MM.1S (cell line): ENCODE results near the gene BTBD9.

Experiments used
- DNase-seq: peaks from one replicate; pipeline ENCODE4 v3.0.0-alpha.2; 2015
- H2AFZ ChIP-seq: fragments of 300-600 bp; sonication (generic); 2 replicates; pipeline ENCODE4 v1.6.0; 2016; ENCODE audit warnings: antibody characterized with exemption, low read length
- H3F3A ChIP-seq: fragments of 300-600 bp; sonication (generic); 2 replicates; pipeline ENCODE4 v1.6.1; 2016; ENCODE audit warnings: mild to moderate bottlenecking, antibody characterized with exemption, low read length, moderate library complexity, mixed read lengths; ENCODE audit not compliant: insufficient read depth
- H3K27ac ChIP-seq: fragments of 300-600 bp; sonication (generic); 2 replicates; pipeline ENCODE4 v1.5.1; 2016; ENCODE audit warnings: mild to moderate bottlenecking, low read length
- H3K27me3 ChIP-seq: fragments of 300-600 bp; sonication (generic); replicated peaks from 2 replicates; pipeline ENCODE4 v1.6.0; 2016; ENCODE audit warnings: low read length; ENCODE audit not compliant: insufficient read depth
- H3K36me3 ChIP-seq: fragments of 300-600 bp; sonication (generic); replicated peaks from 2 replicates; pipeline ENCODE4 v1.6.1; 2016; ENCODE audit warnings: mild to moderate bottlenecking, low read length, mixed read lengths; ENCODE audit not compliant: insufficient read depth
- H3K4me1 ChIP-seq: fragments of 300-600 bp; sonication (generic); 2 replicates; pipeline ENCODE4 v1.6.1; 2016; ENCODE audit warnings: low read length, mixed read lengths
- H3K4me2 ChIP-seq: fragments of 300-600 bp; sonication (generic); 2 replicates; pipeline ENCODE4 v1.6.0; 2016; ENCODE audit warnings: low read depth, low read length
- H3K4me3 ChIP-seq: fragments of 300-600 bp; sonication (generic); 2 replicates; pipeline ENCODE4 v1.5.1; 2016; ENCODE audit warnings: low read length, mixed read lengths
- H3K79me2 ChIP-seq: fragments of 300-600 bp; sonication (generic); 2 replicates; pipeline ENCODE4 v1.6.1; 2016; ENCODE audit warnings: mixed run types, low read length, mixed read lengths
- H3K9ac ChIP-seq: fragments of 300-600 bp; sonication (generic); 2 replicates; pipeline ENCODE4 v1.6.1; 2016; ENCODE audit warnings: low read length, mixed read lengths
- H3K9me2 ChIP-seq: fragments of 300-600 bp; sonication (generic); replicated peaks from 2 replicates; pipeline ENCODE4 v1.6.1; 2016; ENCODE audit warnings: mild to moderate bottlenecking, low read length, mixed read lengths; ENCODE audit not compliant: insufficient read depth
- H3K9me3 ChIP-seq: fragments of 300-600 bp; sonication (generic); replicated peaks from 2 replicates; pipeline ENCODE4 v1.6.1; 2016; ENCODE audit warnings: mild to moderate bottlenecking, low read length, mixed read lengths; ENCODE audit not compliant: insufficient read depth
- H4K20me1 ChIP-seq: fragments of 300-600 bp; sonication (generic); 2 replicates; pipeline ENCODE4 v1.6.1; 2016; ENCODE audit warnings: mild to moderate bottlenecking, low read length, moderate library complexity, mixed read lengths; ENCODE audit not compliant: insufficient read depth
- EZH2 ChIP-seq: fragments of 300-600 bp; sonication (generic); optimal IDR thresholded peaks from 2 replicates; pipeline ENCODE3; 2017; ENCODE audit warnings: low read depth, mild to moderate bottlenecking, antibody characterized with exemption, low read length, mixed read lengths
- EZH2phosphoT487 ChIP-seq: fragments of 300-600 bp; sonication (generic); IDR thresholded peaks from 2 replicates; pipeline ENCODE4 v1.6.1; 2018; ENCODE audit warnings: antibody characterized with exemption, low read length
- TF ChIP-seq, protein P1 (sequence below): fragments of 300-600 bp; sonication (generic); IDR thresholded peaks from 2 replicates; pipeline ENCODE4 v1.5.1; 2016; ENCODE audit warnings: antibody characterized with exemption, low read length, mixed read lengths

The BTBD9 gene

DNA sequence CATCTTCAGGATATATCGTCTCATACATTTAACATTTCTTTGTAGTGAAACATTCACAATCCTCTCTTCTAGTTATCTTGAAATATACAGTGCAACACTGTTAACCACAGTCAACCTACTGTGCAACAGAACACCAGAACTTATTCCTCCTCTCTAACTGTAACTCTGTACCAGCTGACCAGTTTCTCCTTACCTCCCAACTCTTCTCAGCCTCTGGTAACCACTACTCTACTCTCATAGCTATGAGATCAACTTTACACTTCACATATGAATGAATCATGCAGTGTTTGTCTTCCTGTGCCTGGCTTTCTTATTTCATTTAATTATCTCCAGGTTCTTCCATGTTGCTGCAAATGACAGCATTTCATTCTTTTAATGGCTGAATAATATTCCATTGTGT lies 337.6 kb downstream of the BTBD9 start:
- no peaks in the 10 kb centered on the region for H3K9me3 ChIP-seq
- H3K27ac ChIP-seq, result no peak overlapping the region
- H3K4me1 ChIP-seq, result peaks cover 5% of the 10 kb centered on the region
- H3K9me2 ChIP-seq, result no peaks in the 10 kb centered on the region
- H3K27me3 ChIP-seq, result no peaks in the 10 kb centered on the region
- no peak overlapping the region for H3K9ac ChIP-seq
- no peaks in the 10 kb centered on the region for H3K36me3 ChIP-seq
- no peaks in the 10 kb centered on the region for H3F3A ChIP-seq
- no peak overlapping the region for H3K4me3 ChIP-seq
- TF ChIP-seq EZH2, result no peak
- TF ChIP-seq EZH2phosphoT487, result no peak
- H4K20me1 ChIP-seq, result no peaks in the 10 kb centered on the region
- no peak overlapping the region for H2AFZ ChIP-seq
- H3K4me2 ChIP-seq, result no peak overlapping the region
- DNase-seq, result no peak
- H3K79me2 ChIP-seq, result no peaks in the 10 kb centered on the region

DNA sequence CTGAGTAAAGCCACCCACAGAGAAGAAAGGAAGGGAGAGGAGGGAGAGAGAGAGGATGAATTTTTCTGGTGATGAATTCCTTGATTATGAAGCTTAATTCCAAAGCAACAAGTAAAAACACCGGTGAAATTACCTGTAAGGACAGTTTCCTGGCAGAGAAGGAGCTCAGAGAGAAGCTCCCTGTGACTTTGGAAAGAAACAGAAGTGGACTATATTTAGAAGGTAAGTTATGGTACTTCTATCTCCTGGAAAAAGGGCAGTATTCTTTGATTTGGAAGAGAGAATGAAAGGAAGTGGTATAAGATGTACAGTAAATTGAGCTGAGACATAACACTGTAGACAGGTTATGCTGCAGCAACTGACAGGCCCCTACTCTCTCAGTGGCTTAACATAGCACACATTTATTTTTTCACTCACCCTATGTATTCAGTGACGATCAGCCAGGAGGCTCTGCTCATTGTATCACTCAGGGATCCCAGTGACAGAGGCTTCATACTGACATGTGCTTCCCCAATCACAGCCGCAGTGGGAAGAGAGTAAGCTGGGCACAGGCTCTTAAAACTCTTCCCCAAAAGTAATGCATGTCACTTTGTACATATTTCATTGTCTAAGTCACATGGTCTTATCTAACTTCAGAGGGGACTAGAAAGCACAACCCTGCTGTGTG lies 349.5 kb downstream of the BTBD9 start:
- DNase-seq, result no peak
- Histone ChIP-seq H3K9me3 (no peaks in the 10 kb centered on the region), H3K9ac (no peak overlapping the region), H3K4me1 (no peaks in the 10 kb centered on the region), H3K27me3 (no peaks in the 10 kb centered on the region), H3K27ac (no peak overlapping the region), H3K9me2 (no peaks in the 10 kb centered on the region), H3K4me2 (no peak overlapping the region), H2AFZ (no peak overlapping the region), H3K36me3 (no peaks in the 10 kb centered on the region), H3F3A (no peaks in the 10 kb centered on the region), H3K4me3 (no peak overlapping the region), H3K79me2 (no peaks in the 10 kb centered on the region), H4K20me1 (no peaks in the 10 kb centered on the region)
- TF ChIP-seq EZH2phosphoT487 (no peak), EZH2 (no peak)
- TF ChIP-seq, protein P1, sequence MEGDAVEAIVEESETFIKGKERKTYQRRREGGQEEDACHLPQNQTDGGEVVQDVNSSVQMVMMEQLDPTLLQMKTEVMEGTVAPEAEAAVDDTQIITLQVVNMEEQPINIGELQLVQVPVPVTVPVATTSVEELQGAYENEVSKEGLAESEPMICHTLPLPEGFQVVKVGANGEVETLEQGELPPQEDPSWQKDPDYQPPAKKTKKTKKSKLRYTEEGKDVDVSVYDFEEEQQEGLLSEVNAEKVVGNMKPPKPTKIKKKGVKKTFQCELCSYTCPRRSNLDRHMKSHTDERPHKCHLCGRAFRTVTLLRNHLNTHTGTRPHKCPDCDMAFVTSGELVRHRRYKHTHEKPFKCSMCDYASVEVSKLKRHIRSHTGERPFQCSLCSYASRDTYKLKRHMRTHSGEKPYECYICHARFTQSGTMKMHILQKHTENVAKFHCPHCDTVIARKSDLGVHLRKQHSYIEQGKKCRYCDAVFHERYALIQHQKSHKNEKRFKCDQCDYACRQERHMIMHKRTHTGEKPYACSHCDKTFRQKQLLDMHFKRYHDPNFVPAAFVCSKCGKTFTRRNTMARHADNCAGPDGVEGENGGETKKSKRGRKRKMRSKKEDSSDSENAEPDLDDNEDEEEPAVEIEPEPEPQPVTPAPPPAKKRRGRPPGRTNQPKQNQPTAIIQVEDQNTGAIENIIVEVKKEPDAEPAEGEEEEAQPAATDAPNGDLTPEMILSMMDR, result no peak

DNA sequence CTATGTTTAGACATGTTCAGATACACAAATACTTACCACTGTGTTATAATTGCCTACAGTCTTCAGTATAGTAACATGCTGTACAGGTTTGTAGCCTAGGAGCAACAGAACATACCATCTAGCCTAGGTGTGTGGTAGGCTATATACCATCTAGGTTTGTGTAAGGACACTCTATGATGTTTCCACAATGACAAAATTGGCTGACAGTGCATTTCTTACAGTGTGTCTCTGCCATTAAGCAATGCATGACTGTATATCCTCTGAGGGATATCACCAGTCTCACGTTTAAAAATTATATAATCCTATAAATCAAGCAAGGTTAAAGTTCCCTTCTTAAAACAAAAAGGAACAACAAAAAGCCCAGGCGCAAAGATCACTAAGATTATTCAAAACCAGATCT lies 352.2 kb downstream of the BTBD9 start:
- H3K27me3 ChIP-seq, result no peaks in the 10 kb centered on the region
- no peak for DNase-seq
- H3K9me2 ChIP-seq, result no peaks in the 10 kb centered on the region
- no peaks in the 10 kb centered on the region for H3K36me3 ChIP-seq
- no peaks in the 10 kb centered on the region for H4K20me1 ChIP-seq
- H3K79me2 ChIP-seq, result no peaks in the 10 kb centered on the region
- H3K9me3 ChIP-seq, result no peaks in the 10 kb centered on the region
- H3K27ac ChIP-seq, result no peak overlapping the region
- H2AFZ ChIP-seq, result no peak overlapping the region
- no peaks in the 10 kb centered on the region for H3F3A ChIP-seq
- no peak overlapping the region for H3K4me2 ChIP-seq
- H3K9ac ChIP-seq, result no peak overlapping the region
- TF ChIP-seq EZH2phosphoT487 (no peak), EZH2 (no peak)
- TF ChIP-seq, protein P1, result no peak
- H3K4me3 ChIP-seq, result no peak overlapping the region
- no peaks in the 10 kb centered on the region for H3K4me1 ChIP-seq

DNA sequence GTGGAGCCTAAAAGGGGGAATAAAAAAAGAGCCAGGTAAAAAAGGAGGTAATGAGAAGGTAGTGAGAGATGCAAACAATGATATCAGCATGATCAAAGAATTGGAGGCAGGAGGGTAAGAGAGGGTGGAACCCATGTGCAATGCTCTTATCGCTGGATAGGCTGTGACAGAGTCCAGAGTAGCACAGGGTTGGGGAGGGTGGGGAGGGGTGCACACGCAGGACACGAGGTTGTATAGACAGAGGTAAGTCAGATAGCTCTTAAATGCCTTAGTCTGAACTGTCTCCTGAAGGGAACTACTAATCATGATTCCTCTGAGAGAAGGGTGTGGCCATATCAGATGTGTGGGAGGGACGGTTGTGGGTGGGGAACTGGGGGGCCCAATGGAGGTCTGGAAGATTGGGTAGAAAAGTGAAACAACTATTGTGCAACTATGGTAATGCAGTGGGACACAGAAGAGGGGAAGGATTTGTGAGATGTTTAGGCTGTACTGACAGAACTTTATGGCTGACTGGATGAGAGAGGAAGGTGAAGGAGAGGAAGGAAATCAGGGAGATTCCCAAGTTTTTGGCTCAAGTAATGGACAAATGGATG lies 354.8 kb downstream of the BTBD9 start:
- Histone ChIP-seq H3K9me3 (no peaks in the 10 kb centered on the region), H3K36me3 (no peaks in the 10 kb centered on the region), H3K4me3 (no peak overlapping the region), H3K79me2 (no peaks in the 10 kb centered on the region), H3K27ac (no peak overlapping the region), H2AFZ (no peak overlapping the region), H3K9me2 (no peaks in the 10 kb centered on the region), H3F3A (no peaks in the 10 kb centered on the region), H3K27me3 (no peaks in the 10 kb centered on the region), H3K4me2 (no peak overlapping the region), H3K9ac (no peak overlapping the region), H4K20me1 (no peaks in the 10 kb centered on the region), H3K4me1 (no peaks in the 10 kb centered on the region)
- DNase-seq, result no peak
- TF ChIP-seq EZH2, result no peak
- no peak for TF ChIP-seq EZH2phosphoT487
- TF ChIP-seq, protein P1, result no peak
